Heart left ventricle (tissue), 13 donors: Measurements from ENCODE around the gene BACH2.

ENCODE experiments used
- POLR2A ChIP-seq, 2 donors: fragments of 450-650 bp; IDR thresholded peaks; one replicate each; pipeline ENCODE4 v1.6.1; 2017; ENCODE audit warnings: antibody characterized with exemption in 2 of 2, mild to moderate bottlenecking in 2 of 2, moderate library complexity in 2 of 2
- TF ChIP-seq, protein P1 (sequence below), 12 donors: fragments of 200-600 bp; sonication (generic) in 4 of 12; IDR thresholded peaks; one replicate each; pipeline versions ENCODE4 v1.5.0 to v1.8.0; 2018 to 2022; ENCODE audit warnings: antibody characterized with exemption in 12 of 12, mild to moderate bottlenecking in 5 of 12
- donor health status: ischemic (EF 13 %, LVEDD 7.1; RV severe dilation, severe dysfunction).
- donor health status: DM: no; HTN: yes; CAD: no.
- donor health status: DM: no; HTN: no; CAD: no.
- donor health status: ischemic (EF 25% LVEDD 6.9; RV normal size, moderate dysfunction).
- donor health status: ischemic (EF 25% LVEDD 5.7; RV mildly dilated, moderate dysfunction).
- donor health status: ischemic (EF 35%, LVEDD 5.7; RV mildly dilated, moderate dysfunction).
- donor health status: nonischemic (EF 11% LVEDD 7.7; RV severe dilation, severe dysfunction).
- donor health status: DM: yes; HTN: yes; CAD: no.
- donor health status: PGD.
- donor health status: ischemic (EF 29% LVEDD 5.4; RV normal size, mild dysfunction).
- donor health status: nonischemic (EF 23%, LVEDD 6.1; RV moderate dilation, normal function).

DNA sequence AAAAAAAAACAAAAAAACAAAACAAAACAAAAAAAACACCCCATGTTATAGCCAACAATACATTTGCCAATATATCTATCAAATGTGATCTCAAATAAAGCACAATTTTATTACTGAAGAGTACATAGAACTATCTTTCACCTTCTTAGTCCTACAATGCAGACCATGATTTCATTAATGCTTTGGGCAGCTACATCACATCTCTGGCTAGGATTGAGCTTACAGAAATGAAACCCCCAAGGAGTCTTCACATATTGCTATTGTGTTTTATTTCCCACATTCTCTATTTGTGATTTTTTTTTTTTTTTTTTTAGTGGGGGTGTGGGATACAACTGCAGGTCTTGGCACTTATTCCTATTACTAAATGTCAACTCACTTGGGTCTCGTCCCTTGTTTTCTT, 189.3 kb downstream of the BACH2 start:
- TF ChIP-seq POLR2A (IDR thresholded peaks at IDR 0.05) = no peak
- TF ChIP-seq, protein P1, sequence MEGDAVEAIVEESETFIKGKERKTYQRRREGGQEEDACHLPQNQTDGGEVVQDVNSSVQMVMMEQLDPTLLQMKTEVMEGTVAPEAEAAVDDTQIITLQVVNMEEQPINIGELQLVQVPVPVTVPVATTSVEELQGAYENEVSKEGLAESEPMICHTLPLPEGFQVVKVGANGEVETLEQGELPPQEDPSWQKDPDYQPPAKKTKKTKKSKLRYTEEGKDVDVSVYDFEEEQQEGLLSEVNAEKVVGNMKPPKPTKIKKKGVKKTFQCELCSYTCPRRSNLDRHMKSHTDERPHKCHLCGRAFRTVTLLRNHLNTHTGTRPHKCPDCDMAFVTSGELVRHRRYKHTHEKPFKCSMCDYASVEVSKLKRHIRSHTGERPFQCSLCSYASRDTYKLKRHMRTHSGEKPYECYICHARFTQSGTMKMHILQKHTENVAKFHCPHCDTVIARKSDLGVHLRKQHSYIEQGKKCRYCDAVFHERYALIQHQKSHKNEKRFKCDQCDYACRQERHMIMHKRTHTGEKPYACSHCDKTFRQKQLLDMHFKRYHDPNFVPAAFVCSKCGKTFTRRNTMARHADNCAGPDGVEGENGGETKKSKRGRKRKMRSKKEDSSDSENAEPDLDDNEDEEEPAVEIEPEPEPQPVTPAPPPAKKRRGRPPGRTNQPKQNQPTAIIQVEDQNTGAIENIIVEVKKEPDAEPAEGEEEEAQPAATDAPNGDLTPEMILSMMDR (IDR thresholded peaks at IDR 0.05) = no peak
